HG02870 (cell line): ENCODE results near the gene GGT5.
"Not testable (repeated sequence)": the region's sequence is repeated elsewhere in the genome, so short reads cannot be mapped to it uniquely, and the experiment has no call there.

Experiments
- ATAC-seq: cut with Tn5 transposase; IDR thresholded peaks from one replicate; pipeline ENCODE4 v1.9.1; 2021; ENCODE audit warnings: mild to moderate bottlenecking, moderate library complexity; ENCODE audit not compliant: unreplicated experiment

The GGT5 gene

GRCh38 chr22:24207264-24208011, 37.4 kb downstream of the GGT5 start:
- no peak for ATAC-seq

GRCh38 chr22:24206460-24207263, 38.2 kb downstream of the GGT5 start:
- ATAC-seq = not testable (repeated sequence)

- no peak for ATAC-seq
These were observed 39.3 kb downstream of the GGT5 start for GRCh38 chr22:24205438-24206195.

GRCh38 chr22:24203856-24204255, 41.0 kb downstream of the GGT5 start:
- not testable (repeated sequence) for ATAC-seq

GRCh38 chr22:24201681-24202614, 42.9 kb downstream of the GGT5 start:
- ATAC-seq = no peak

GRCh38 chr22:24200619-24201212, 44.2 kb downstream of the GGT5 start:
- no peak for ATAC-seq

- ATAC-seq = no peak
These were observed 46.2 kb downstream of the GGT5 start for GRCh38 chr22:24198682-24199052.

- ATAC-seq = no peak
These were observed 53.0 kb downstream of the GGT5 start for GRCh38 chr22:24191893-24192292.

GRCh38 chr22:24191381-24191841, 53.5 kb downstream of the GGT5 start:
- ATAC-seq = no peak

GRCh38 chr22:24190596-24191208, 54.2 kb downstream of the GGT5 start:
- ATAC-seq = no peak

GRCh38 chr22:24190159-24190540, 54.7 kb downstream of the GGT5 start:
- ATAC-seq = no peak

GRCh38 chr22:24189249-24190158, 55.4 kb downstream of the GGT5 start:
- no peak for ATAC-seq

GRCh38 chr22:24188705-24189248, 56.1 kb downstream of the GGT5 start:
- ATAC-seq = no peak

GRCh38 chr22:24187731-24188644, 56.9 kb downstream of the GGT5 start:
- no peak for ATAC-seq

GRCh38 chr22:24186892-24187670, 57.8 kb downstream of the GGT5 start:
- no peak for ATAC-seq

GRCh38 chr22:24186352-24186740, 58.5 kb downstream of the GGT5 start:
- ATAC-seq = no peak
